Gastroesophageal sphincter (tissue), 4 donors: ENCODE data around the gene YTHDF2. TPM values are rescaled to one million over a fixed set of nuclear protein-coding genes. Genes with fewer than 3 reads are reported as not detected.

Source experiments
- ATAC-seq: fragments of 150-250 bp; one replicate; pipeline ENCODE4 v1.9.1; 2016; ENCODE audit warnings: mild to moderate bottlenecking, moderate library complexity
- H3K27ac ChIP-seq, 4 donors: fragments of 200-600 bp; sonication (generic) in 3 of 4; 1 replicate in 3 of 4; 2 replicates in 1 of 4; pipeline ENCODE4 v1.5.1; 2016 to 2019
- H3K27me3 ChIP-seq: fragments of 200-600 bp; sonication (generic); one replicate; pipeline ENCODE4 v1.5.1; 2019
- H3K36me3 ChIP-seq, 2 donors: fragments of 200-600 bp; sonication (generic); one replicate each; pipeline ENCODE4 v1.5.1; 2019; ENCODE audit warnings: control low read depth in 1 of 2
- H3K4me1 ChIP-seq, 3 donors: fragments of 200-600 bp; sonication (generic); 1 replicate in 2 of 3; 2 replicates in 1 of 3; pipeline ENCODE4 v1.5.1; 2016 to 2019; ENCODE audit warnings: control low read depth in 2 of 3
- H3K4me3 ChIP-seq, 2 donors: fragments of 200-600 bp; sonication (generic); one replicate each; pipeline ENCODE4 v1.5.1; 2019; ENCODE audit warnings: mild to moderate bottlenecking in 1 of 2, moderate library complexity in 1 of 2
- H3K9me3 ChIP-seq, 3 donors: fragments of 200-600 bp; sonication (generic); one replicate each; pipeline ENCODE4 v1.5.1; 2017 to 2019; ENCODE audit warnings: control low read depth in 2 of 3
- EP300 ChIP-seq: sonication (generic); formaldehyde crosslinking; IDR thresholded peaks from one replicate; pipeline ENCODE4 v1.6.1; 2017; ENCODE audit warnings: antibody characterized with exemption, mild to moderate bottlenecking
- POLR2A ChIP-seq, 2 donors: fragments of 450-650 bp; IDR thresholded peaks; one replicate each; pipeline ENCODE4 v1.6.1; 2017; ENCODE audit warnings: antibody characterized with exemption in 2 of 2, mild to moderate bottlenecking in 2 of 2, moderate library complexity in 1 of 2
- POLR2AphosphoS5 ChIP-seq: sonication (generic); formaldehyde crosslinking; IDR thresholded peaks from one replicate; pipeline ENCODE4 v1.6.1; 2017; ENCODE audit warnings: antibody characterized with exemption
- WGBS, 2 donors: methylation state at CpG; one replicate each; pipeline ENCODE4 v1.1.5; 2018; ENCODE audit warnings: low coverage in 1 of 2; 5-methylcytosine and 5-hydroxymethylcytosine counted together
- total RNA-seq, 4 donors: library from RNA; depleted of rRNA; stranded (reverse); fragments of >200 nt; gene quantifications; one replicate each; pipeline ENCODE4 v1.1.0, GENCODE V29; 2016
- TF ChIP-seq, protein P1 (sequence below), 4 experiments: fragments of 200-600 bp in 2 of 4; fragments of 450-650 bp in 2 of 4; sonication (generic) in 1 of 4; IDR thresholded peaks; one replicate each; pipeline ENCODE4 v1.5.1; 2017 to 2019; ENCODE audit warnings: antibody characterized with exemption in 4 of 4, mild to moderate bottlenecking in 2 of 4, moderate library complexity in 2 of 4

The YTHDF2 gene
- total RNA-seq, 4 donors from 2014 or later, result 40.7 to 48.6 (median 44.4) TPM

DNA sequence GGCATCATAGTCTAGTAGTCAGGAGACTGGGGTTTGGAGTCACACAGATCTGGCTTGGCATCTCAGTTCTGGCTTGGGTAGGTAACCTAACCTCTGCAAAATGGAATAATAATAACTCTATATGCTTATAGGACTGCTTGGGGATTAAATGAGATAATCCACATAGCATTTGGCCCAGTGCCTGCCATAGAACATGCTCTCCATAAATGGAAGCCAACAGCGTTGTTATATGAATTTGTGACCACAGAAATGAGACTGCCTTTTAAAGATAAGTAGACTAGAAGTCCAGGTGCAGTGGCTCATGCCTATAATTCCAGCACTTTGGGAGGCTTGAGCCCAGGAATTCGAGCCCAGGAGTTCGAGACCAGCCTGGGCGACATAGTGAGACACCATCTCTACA, 71.2 kb downstream of the YTHDF2 start:
- Histone ChIP-seq H3K27ac (no peak overlapping the region), H3K4me3 (no peak overlapping the region), H3K9me3 (no peaks in the 10 kb centered on the region), H3K36me3 (no peaks in the 10 kb centered on the region), H3K4me1 (peaks cover 0 to 13% (median 0%) of the 10 kb centered on the region in 3 donors), H3K27me3 (peaks cover 31% of the 10 kb centered on the region)
- ATAC-seq, result no peak
- TF ChIP-seq POLR2A (IDR thresholded peaks at IDR 0.05) (no peak), POLR2AphosphoS5 (no peak), EP300 (no peak)
- TF ChIP-seq, protein P1, sequence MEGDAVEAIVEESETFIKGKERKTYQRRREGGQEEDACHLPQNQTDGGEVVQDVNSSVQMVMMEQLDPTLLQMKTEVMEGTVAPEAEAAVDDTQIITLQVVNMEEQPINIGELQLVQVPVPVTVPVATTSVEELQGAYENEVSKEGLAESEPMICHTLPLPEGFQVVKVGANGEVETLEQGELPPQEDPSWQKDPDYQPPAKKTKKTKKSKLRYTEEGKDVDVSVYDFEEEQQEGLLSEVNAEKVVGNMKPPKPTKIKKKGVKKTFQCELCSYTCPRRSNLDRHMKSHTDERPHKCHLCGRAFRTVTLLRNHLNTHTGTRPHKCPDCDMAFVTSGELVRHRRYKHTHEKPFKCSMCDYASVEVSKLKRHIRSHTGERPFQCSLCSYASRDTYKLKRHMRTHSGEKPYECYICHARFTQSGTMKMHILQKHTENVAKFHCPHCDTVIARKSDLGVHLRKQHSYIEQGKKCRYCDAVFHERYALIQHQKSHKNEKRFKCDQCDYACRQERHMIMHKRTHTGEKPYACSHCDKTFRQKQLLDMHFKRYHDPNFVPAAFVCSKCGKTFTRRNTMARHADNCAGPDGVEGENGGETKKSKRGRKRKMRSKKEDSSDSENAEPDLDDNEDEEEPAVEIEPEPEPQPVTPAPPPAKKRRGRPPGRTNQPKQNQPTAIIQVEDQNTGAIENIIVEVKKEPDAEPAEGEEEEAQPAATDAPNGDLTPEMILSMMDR (IDR thresholded peaks at IDR 0.05), result no peak
- 33 to 38% methylated on average over 1 to 2 of the region's 4 CpGs for WGBS, 2 donors

DNA sequence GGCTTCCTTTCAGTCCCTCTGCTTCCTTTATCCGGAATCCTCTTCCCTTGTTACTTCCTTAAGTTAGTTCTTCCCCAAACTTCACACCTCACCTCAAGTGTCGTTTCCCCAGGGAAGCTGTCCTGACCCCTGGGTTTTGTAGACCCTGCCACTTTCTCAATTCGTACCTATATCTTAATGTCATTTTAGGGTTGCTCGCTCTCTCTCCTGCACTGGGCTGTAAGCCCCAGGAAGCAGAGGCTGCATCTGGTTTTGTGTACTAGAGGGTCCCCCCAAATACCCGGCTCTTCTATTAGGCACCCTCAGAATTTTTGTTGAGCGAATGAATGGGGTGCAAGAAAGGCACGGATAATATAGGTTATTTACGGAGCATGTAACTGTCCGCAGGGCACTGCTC, 74.6 kb downstream of the YTHDF2 start:
- Histone ChIP-seq H3K4me1 (peaks cover 0 to 13% (median 0%) of the 10 kb centered on the region in 3 donors), H3K4me3 (no peak overlapping the region), H3K27me3 (peaks cover 63% of the 10 kb centered on the region), H3K36me3 (no peaks in the 10 kb centered on the region), H3K9me3 (no peaks in the 10 kb centered on the region), H3K27ac (no peak overlapping the region)
- TF ChIP-seq, protein P1 (IDR thresholded peaks at IDR 0.05), result no peak
- TF ChIP-seq POLR2A (IDR thresholded peaks at IDR 0.05) (no peak), EP300 (no peak), POLR2AphosphoS5 (no peak)
- no peak for ATAC-seq
- WGBS, 2 donors, result 63 to 70% methylated on average over 3 to 9 of the region's 9 CpGs

DNA sequence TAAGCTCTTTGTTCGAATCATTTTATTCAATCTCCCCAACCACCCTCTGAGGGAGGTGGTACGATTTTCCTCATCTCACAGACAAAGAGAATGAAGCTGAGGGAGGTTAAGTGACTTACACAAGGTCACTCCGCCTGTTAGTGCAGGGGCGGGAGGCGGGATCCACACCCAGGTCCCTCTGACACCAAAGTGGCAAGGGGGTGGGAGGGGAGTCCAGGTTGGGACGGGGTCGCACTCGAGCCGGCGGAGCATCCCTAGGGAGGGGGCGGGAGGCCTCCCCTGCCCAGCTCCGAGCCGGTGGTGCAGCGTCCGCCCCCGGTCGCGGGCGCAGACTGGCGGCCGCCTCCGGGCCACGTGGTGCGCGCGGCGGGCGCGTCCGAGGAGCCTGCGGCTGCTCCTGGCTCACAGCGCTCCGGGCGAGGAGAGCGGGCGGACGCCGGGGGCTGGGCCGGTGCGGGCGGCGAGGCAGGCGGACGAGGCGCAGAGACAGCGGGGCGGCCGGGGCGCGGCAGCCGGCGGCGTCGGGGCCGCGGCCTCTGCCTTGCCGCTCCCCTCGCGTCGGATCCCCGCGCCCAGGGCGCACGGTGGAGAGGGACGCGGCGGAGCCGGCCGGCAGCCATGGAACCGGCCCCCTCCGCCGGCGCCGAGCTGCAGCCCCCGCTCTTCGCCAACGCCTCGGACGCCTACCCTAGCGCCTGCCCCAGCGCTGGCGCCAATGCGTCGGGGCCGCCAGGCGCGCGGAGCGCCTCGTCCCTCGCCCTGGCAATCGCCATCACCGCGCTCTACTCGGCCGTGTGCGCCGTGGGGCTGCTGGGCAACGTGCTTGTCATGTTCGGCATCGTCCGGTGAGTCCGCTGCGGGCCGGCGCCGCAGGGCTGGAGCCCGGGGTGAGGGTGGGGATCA, 75.3 kb downstream of the YTHDF2 start, which contains the start of gene OPRD1:
OPRD1 (plus strand) TSS at position 405 of the 903 bp plus-strand sequence; CDS start at position 619, 214 bp downstream.
- no peak within 1 kb of the TSS for H3K4me3 ChIP-seq
- WGBS, 2 donors, result 0 to 47% methylated on average over 1 to 2 of the region's 108 CpGs
- ATAC-seq, result no peak

DNA sequence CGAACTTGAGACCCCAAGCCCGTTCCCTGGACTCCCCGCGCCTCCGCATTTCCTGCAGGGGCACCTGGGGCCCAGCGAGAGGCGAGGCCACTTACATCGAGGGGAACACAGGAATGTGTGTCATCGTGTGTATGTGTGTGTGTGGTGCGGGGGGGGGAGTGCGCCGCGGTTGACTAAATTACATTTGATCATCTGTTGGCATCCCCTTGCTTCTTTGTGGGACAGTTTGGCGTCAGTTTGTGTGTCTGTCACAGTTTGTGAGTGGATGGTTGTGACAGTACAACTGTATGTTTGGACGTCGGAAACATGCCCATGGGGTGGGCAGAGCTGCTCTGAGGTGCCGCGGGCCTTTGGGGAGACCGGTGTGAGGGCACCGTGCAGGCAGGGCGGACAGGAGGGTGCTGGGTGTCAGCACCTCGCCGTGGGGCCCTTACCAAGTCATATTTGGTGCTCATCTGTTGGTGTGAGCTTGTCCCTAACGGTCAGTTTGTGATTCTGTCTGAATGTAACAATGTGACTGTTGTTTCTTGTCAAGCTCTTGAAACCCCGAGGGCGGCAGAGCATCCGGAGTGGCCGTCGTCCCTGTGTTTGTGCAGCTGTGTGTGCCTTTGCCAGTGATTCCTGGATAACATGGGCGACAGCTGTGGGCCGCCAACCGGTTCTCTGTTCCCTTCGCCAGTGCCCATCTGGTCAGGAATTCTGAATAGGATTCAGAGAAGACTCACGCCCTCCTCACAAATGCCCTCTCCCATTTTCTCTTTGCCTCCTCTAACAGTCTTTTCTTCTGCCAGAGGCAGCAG, 76.1 kb downstream of the YTHDF2 start:
- Histone ChIP-seq H3K27me3 (peaks cover 78% of the 10 kb centered on the region), H3K4me3 (no peak overlapping the region), H3K4me1 (peaks cover 0 to 13% (median 0%) of the 10 kb centered on the region in 3 donors), H3K27ac (no peak overlapping the region), H3K36me3 (no peaks in the 10 kb centered on the region), H3K9me3 (no peaks in the 10 kb centered on the region)
- 8 to 54% methylated on average over 5 to 13 of the region's 34 CpGs for WGBS, 2 donors
- TF ChIP-seq POLR2A (IDR thresholded peaks at IDR 0.05) (no peak), POLR2AphosphoS5 (no peak), EP300 (no peak)
- TF ChIP-seq, protein P1 (IDR thresholded peaks at IDR 0.05), result no peak
- ATAC-seq, result no peak

More for the DNA sequence above, 75.3 kb downstream of the YTHDF2 start, which contains the start of gene OPRD1:
- Histone ChIP-seq H3K4me1 (peaks cover 0 to 13% (median 0%) of the 10 kb centered on the region in 3 donors), H3K27me3 (peaks cover 70% of the 10 kb centered on the region), H3K27ac (no peak within 1 kb of the TSS), H3K36me3 (no peaks in the 10 kb centered on the region), H3K9me3 (no peaks in the 10 kb centered on the region)
- TF ChIP-seq, protein P1 (IDR thresholded peaks at IDR 0.05), result no peak
